ENCODE measurements around the gene TNS4.

DNA sequence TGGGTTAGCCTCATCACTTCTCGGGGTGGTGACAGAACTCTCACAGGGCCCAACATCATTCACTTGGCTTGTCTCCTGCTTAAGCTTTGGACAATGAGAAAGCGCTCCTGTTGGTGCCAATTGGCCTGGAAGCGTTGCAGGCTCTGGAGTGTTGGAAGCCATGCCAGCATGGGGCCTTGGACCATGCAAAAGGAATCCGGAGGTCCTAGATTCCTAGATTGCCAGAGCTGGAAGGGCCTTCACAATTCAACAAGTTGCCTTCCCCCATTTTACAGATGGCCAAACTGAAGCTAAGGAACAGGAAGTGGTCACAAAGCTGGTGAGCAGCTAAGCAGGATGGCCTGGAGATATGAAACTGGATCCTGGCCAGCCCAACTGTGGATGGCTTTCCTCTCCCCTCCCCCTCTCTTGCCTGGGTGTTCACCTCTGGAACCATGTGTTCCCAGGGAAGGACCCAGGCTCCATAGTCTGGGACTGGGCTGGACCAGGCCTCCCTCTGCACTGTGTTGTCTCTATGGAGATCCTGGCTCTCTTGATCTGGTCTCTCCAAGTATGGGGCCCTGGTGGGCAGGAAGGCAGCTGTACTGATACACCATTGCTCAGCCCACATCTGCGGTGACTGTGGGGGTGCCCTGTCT is 64.2 kb downstream of the TNS4 start:
- TF ChIP-seq, protein P1, sequence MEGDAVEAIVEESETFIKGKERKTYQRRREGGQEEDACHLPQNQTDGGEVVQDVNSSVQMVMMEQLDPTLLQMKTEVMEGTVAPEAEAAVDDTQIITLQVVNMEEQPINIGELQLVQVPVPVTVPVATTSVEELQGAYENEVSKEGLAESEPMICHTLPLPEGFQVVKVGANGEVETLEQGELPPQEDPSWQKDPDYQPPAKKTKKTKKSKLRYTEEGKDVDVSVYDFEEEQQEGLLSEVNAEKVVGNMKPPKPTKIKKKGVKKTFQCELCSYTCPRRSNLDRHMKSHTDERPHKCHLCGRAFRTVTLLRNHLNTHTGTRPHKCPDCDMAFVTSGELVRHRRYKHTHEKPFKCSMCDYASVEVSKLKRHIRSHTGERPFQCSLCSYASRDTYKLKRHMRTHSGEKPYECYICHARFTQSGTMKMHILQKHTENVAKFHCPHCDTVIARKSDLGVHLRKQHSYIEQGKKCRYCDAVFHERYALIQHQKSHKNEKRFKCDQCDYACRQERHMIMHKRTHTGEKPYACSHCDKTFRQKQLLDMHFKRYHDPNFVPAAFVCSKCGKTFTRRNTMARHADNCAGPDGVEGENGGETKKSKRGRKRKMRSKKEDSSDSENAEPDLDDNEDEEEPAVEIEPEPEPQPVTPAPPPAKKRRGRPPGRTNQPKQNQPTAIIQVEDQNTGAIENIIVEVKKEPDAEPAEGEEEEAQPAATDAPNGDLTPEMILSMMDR (IDR thresholded peaks at IDR 0.05): no peak
- TF ChIP-seq ZFX (IDR thresholded peaks at IDR 0.05; ENCODE audit: borderline replicate concordance): no peak

Measured in 22Rv1 (cell line).